AG04450 (cell line): ENCODE data around the gene URB1. TPM values are rescaled to one million over a fixed set of nuclear protein-coding genes. Genes with fewer than 3 reads are reported as not detected.

ENCODE experiments used
- CTCF ChIA-PET: fragments of 300-600, 350-600 bp; formaldehyde crosslinking; extraction: SDS; loops from one replicate; lab custom pipeline; 2022; ENCODE audit warnings: antibody characterized with exemption, inconsistent platforms; lab: Charles Lee
- POLR2A ChIA-PET: fragments of 350-600 bp; formaldehyde crosslinking; extraction: SDS; loops from one replicate; lab custom pipeline; 2021; ENCODE audit warnings: antibody characterized with exemption, inconsistent platforms; lab: Yijun Ruan, JAX
- DNase-seq: peaks from one replicate; pipeline ENCODE4 v3.0.0-alpha.2; 2011; ENCODE audit warnings: low read depth, low spot score
- H3K27ac ChIP-seq: one replicate; pipeline ENCODE4 v1.5.1; 2012; ENCODE audit warnings: low read depth, low read length, control low read depth
- H3K27me3 ChIP-seq: one replicate; pipeline ENCODE4 v1.6.0; 2012; ENCODE audit warnings: low read length; ENCODE audit not compliant: control insufficient read depth, insufficient read depth
- H3K4me3 ChIP-seq: 2 replicates; pipeline ENCODE4 v1.5.1; 2011; ENCODE audit warnings: mild to moderate bottlenecking, low read depth, low read length, control low read depth
- H3K9me3 ChIP-seq: 2 replicates; pipeline ENCODE4 v1.5.1; 2012; ENCODE audit warnings: low read length; ENCODE audit not compliant: control insufficient read depth, insufficient read depth
- polyA plus RNA-seq: library from polyadenylated mRNA; depleted of rRNA; stranded (reverse); fragments of >200 nt; gene quantifications from 2 replicates; pipeline ENCODE4 v1.2.3, GENCODE V29; 2011
- TF ChIP-seq, protein P1 (sequence below): IDR thresholded peaks from 2 replicates; pipeline ENCODE4 v1.5.1; 2011; ENCODE audit warnings: low read depth, low read length, control low read depth, inconsistent platforms

The URB1 gene
- polyA plus RNA-seq, 1 experiment, result 7.6 TPM

GRCh38 chr21:32303385-32303784, 89.4 kb downstream of the URB1 start:
- Histone ChIP-seq H3K27me3 (no peaks in the 10 kb centered on the region), H3K4me3 (no peak overlapping the region), H3K9me3 (no peaks in the 10 kb centered on the region; the same call in none of the 2 replicates), H3K27ac (no peak overlapping the region)
- TF ChIP-seq, protein P1, sequence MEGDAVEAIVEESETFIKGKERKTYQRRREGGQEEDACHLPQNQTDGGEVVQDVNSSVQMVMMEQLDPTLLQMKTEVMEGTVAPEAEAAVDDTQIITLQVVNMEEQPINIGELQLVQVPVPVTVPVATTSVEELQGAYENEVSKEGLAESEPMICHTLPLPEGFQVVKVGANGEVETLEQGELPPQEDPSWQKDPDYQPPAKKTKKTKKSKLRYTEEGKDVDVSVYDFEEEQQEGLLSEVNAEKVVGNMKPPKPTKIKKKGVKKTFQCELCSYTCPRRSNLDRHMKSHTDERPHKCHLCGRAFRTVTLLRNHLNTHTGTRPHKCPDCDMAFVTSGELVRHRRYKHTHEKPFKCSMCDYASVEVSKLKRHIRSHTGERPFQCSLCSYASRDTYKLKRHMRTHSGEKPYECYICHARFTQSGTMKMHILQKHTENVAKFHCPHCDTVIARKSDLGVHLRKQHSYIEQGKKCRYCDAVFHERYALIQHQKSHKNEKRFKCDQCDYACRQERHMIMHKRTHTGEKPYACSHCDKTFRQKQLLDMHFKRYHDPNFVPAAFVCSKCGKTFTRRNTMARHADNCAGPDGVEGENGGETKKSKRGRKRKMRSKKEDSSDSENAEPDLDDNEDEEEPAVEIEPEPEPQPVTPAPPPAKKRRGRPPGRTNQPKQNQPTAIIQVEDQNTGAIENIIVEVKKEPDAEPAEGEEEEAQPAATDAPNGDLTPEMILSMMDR, result no peak
- POLR2A ChIA-PET, result interaction anchor here (0.6 kb wide), 1 partner anchor 23 kb away, joined by 10 read pairs; no protein-coding TSS in a partner anchor
- CTCF ChIA-PET, result no interaction called here
- no peak for DNase-seq

GRCh38 chr21:32302560-32302959, 90.3 kb downstream of the URB1 start:
- TF ChIP-seq, protein P1, result no peak
- CTCF ChIA-PET, result no interaction called here
- Histone ChIP-seq H3K9me3 (no peaks in the 10 kb centered on the region; the same call in none of the 2 replicates), H3K27ac (no peak overlapping the region), H3K4me3 (no peak overlapping the region), H3K27me3 (no peaks in the 10 kb centered on the region)
- DNase-seq, result no peak
- POLR2A ChIA-PET, result interaction anchor here (0.6 kb wide), 1 partner anchor 23 kb away, joined by 10 read pairs; no protein-coding TSS in a partner anchor

DNA sequence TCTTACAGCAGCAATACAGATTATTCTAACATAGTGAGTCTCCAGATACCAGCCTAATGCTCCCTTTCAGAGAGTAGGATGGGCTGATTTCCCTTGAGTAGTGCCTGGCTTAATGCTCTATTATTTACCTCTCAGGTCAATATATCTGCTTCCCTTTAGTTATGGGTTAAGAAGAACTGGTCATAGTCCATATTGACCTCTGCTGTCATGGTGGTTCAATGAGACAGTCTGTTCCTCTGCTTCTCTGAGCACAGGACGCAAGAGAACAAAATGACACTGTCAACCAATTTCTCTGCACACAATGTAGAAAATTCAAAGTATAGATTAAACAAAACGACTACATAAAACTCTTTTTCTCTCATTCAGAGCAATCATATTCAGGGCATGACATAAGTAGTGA, 91.2 kb downstream of the URB1 start:
- ChIA-PET CTCF (interaction anchor here (0.6 kb wide), 1 partner anchor 299 kb away, joined by 4 read pairs; no protein-coding TSS in a partner anchor), POLR2A (no interaction called here)

DNA sequence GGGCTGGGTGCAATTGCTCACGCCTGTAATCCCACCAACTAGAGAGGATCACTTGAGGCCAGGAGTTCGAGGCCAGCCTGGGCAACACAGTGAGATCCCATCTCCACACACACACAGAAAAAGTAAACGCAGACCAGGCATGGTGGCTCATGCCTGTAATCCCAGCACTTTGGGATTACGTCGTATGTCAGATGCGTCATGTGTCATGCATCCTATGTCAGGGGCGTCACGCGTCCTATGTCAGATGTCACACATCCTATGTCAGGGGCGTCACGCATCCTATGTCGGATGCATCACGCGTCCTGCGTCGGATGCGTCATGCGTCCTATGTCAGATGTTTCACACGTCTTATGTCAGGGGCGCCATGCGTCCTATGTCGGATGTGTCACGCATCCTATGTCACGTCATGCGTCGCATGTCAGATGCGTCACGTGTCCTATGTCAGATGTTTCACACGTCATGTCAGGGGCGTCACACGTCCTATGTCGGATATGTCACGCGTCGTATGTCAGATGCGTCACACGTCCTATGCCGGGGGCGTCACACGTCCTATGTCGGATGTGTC, 92.6 kb downstream of the URB1 start:
- Histone ChIP-seq H3K9me3 (no peaks in the 10 kb centered on the region; the same call in none of the 2 replicates), H3K27me3 (no peaks in the 10 kb centered on the region), H3K27ac (no peak overlapping the region), H3K4me3 (no peak overlapping the region)
- CTCF ChIA-PET, result no interaction called here
- TF ChIP-seq, protein P1, result no peak
- POLR2A ChIA-PET, result no interaction called here
- no peak for DNase-seq

More for the DNA sequence above, 91.2 kb downstream of the URB1 start:
- Histone ChIP-seq H3K27me3 (no peaks in the 10 kb centered on the region), H3K27ac (no peak overlapping the region), H3K4me3 (no peak overlapping the region), H3K9me3 (no peaks in the 10 kb centered on the region; the same call in none of the 2 replicates)
- no peak for DNase-seq
- TF ChIP-seq, protein P1, result no peak

DNA sequence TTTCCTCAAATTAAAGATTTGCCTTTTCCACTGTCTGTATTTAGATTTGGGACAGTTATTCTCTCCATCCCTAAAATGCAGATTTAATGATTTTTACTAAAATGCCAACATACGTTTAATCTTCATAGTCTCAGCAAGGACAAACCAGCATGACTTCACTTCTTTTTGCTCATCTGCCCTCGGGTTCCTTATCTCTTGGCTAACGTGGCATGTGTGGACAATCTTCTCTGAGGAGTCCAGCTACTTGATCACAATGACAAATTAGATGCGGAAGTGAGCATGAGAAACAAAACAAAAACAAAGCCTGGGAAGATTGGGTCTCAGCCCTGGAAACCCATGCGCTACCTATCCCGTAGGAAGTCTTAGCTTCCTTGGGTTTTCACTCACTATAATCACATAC, 93.1 kb downstream of the URB1 start:
- ChIA-PET CTCF (no interaction called here), POLR2A (no interaction called here)
- Histone ChIP-seq H3K27me3 (no peaks in the 10 kb centered on the region), H3K27ac (no peak overlapping the region), H3K4me3 (no peak overlapping the region), H3K9me3 (no peaks in the 10 kb centered on the region; the same call in none of the 2 replicates)
- TF ChIP-seq, protein P1, result no peak
- DNase-seq, result no peak
